Gastroesophageal sphincter (tissue), 4 donors: ENCODE measurements around the gene PRKN. TPM values are rescaled to one million over a fixed set of nuclear protein-coding genes. Genes with fewer than 3 reads are reported as not detected.

ENCODE experiments used
- ATAC-seq: fragments of 150-250 bp; one replicate; pipeline ENCODE4 v1.9.1; 2016; ENCODE audit warnings: mild to moderate bottlenecking, moderate library complexity
- H3K27ac ChIP-seq, 4 donors: fragments of 200-600 bp; sonication (generic) in 3 of 4; 1 replicate in 3 of 4; 2 replicates in 1 of 4; pipeline ENCODE4 v1.5.1; 2016 to 2019
- H3K27me3 ChIP-seq: fragments of 200-600 bp; sonication (generic); one replicate; pipeline ENCODE4 v1.5.1; 2019
- H3K36me3 ChIP-seq, 2 donors: fragments of 200-600 bp; sonication (generic); one replicate each; pipeline ENCODE4 v1.5.1; 2019; ENCODE audit warnings: control low read depth in 1 of 2
- H3K4me1 ChIP-seq, 3 donors: fragments of 200-600 bp; sonication (generic); 1 replicate in 2 of 3; 2 replicates in 1 of 3; pipeline ENCODE4 v1.5.1; 2016 to 2019; ENCODE audit warnings: control low read depth in 2 of 3
- H3K4me3 ChIP-seq, 2 donors: fragments of 200-600 bp; sonication (generic); one replicate each; pipeline ENCODE4 v1.5.1; 2019; ENCODE audit warnings: mild to moderate bottlenecking in 1 of 2, moderate library complexity in 1 of 2
- H3K9me3 ChIP-seq, 3 donors: fragments of 200-600 bp; sonication (generic); one replicate each; pipeline ENCODE4 v1.5.1; 2017 to 2019; ENCODE audit warnings: control low read depth in 2 of 3
- EP300 ChIP-seq: sonication (generic); formaldehyde crosslinking; IDR thresholded peaks from one replicate; pipeline ENCODE4 v1.6.1; 2017; ENCODE audit warnings: antibody characterized with exemption, mild to moderate bottlenecking
- POLR2A ChIP-seq, 2 donors: fragments of 450-650 bp; IDR thresholded peaks; one replicate each; pipeline ENCODE4 v1.6.1; 2017; ENCODE audit warnings: antibody characterized with exemption in 2 of 2, mild to moderate bottlenecking in 2 of 2, moderate library complexity in 1 of 2
- POLR2AphosphoS5 ChIP-seq: sonication (generic); formaldehyde crosslinking; IDR thresholded peaks from one replicate; pipeline ENCODE4 v1.6.1; 2017; ENCODE audit warnings: antibody characterized with exemption
- WGBS, 2 donors: methylation state at CpG; one replicate each; pipeline ENCODE4 v1.1.5; 2018; ENCODE audit warnings: low coverage in 1 of 2; 5-methylcytosine and 5-hydroxymethylcytosine counted together
- total RNA-seq, 4 donors: library from RNA; depleted of rRNA; stranded (reverse); fragments of >200 nt; gene quantifications; one replicate each; pipeline ENCODE4 v1.1.0, GENCODE V29; 2016
- TF ChIP-seq, protein P1 (sequence below), 4 experiments: fragments of 200-600 bp in 2 of 4; fragments of 450-650 bp in 2 of 4; sonication (generic) in 1 of 4; IDR thresholded peaks; one replicate each; pipeline ENCODE4 v1.5.1; 2017 to 2019; ENCODE audit warnings: antibody characterized with exemption in 4 of 4, mild to moderate bottlenecking in 2 of 4, moderate library complexity in 2 of 4

Gene PRKN
- total RNA-seq, 4 donors from 2014 or later: 8.4 to 58.6 (median 25.8) TPM

DNA sequence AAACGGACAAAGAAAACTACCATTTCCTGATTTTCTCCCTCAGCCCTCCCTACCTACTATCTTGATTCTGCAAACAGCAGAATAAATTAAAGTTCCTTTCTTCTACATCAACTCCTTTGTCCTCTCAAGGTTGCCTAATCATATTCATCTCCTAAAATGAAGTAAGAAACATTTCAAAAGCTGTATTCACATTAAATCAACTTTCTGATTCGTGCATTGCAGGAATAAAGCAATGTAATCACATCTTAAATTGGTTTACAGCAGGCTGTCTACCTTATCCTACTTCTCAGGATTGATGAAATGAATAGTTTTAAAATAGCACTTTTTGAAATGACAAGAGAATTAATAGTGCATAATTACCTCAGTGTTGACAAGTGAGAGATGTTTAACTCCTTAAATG, 25.1 kb downstream of the PRKN start:
- ATAC-seq: no peak
- H3K27ac ChIP-seq: no peak overlapping the region
- H3K9me3 ChIP-seq: no peaks in the 10 kb centered on the region
- WGBS, 2 donors: 49 to 56% methylated on average over 2 of the region's 2 CpGs
- peaks cover 0 to 7% (median 3%) of the 10 kb centered on the region in 3 donors for H3K4me1 ChIP-seq
- no peaks in the 10 kb centered on the region for H3K27me3 ChIP-seq
- no peak for TF ChIP-seq POLR2A (IDR thresholded peaks at IDR 0.05)
- TF ChIP-seq, protein P1, sequence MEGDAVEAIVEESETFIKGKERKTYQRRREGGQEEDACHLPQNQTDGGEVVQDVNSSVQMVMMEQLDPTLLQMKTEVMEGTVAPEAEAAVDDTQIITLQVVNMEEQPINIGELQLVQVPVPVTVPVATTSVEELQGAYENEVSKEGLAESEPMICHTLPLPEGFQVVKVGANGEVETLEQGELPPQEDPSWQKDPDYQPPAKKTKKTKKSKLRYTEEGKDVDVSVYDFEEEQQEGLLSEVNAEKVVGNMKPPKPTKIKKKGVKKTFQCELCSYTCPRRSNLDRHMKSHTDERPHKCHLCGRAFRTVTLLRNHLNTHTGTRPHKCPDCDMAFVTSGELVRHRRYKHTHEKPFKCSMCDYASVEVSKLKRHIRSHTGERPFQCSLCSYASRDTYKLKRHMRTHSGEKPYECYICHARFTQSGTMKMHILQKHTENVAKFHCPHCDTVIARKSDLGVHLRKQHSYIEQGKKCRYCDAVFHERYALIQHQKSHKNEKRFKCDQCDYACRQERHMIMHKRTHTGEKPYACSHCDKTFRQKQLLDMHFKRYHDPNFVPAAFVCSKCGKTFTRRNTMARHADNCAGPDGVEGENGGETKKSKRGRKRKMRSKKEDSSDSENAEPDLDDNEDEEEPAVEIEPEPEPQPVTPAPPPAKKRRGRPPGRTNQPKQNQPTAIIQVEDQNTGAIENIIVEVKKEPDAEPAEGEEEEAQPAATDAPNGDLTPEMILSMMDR (IDR thresholded peaks at IDR 0.05): no peak
- no peak for TF ChIP-seq POLR2AphosphoS5
- no peak for TF ChIP-seq EP300
- no peak overlapping the region for H3K4me3 ChIP-seq
- no peaks in the 10 kb centered on the region for H3K36me3 ChIP-seq

DNA sequence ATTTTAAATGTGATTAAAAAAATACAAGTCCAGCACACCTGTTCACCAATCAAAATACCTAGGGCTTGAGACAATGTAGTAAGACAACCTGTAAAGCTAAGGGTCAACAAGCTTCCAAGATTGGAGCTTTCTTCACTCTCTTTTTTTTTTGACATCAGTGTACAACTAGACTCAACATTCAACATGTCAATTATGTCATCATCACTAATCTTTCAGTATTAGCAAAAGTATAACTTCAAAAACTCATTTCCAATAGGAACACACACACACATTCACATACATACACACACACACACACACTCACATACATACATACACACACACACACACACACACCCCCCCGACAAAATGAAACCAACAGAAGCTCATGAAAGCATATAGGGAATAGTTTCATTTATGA, 26.0 kb downstream of the PRKN start:
- TF ChIP-seq POLR2A (IDR thresholded peaks at IDR 0.05) (no peak), POLR2AphosphoS5 (no peak), EP300 (no peak)
- TF ChIP-seq, protein P1 (IDR thresholded peaks at IDR 0.05): no peak
- Histone ChIP-seq H3K36me3 (no peaks in the 10 kb centered on the region), H3K27ac (no peak overlapping the region), H3K4me3 (no peak overlapping the region), H3K4me1 (peaks cover 0 to 7% (median 3%) of the 10 kb centered on the region in 3 donors), H3K9me3 (no peaks in the 10 kb centered on the region), H3K27me3 (no peaks in the 10 kb centered on the region)
- ATAC-seq: no peak
- WGBS, 2 donors: 78 to 83% methylated on average over 1 of the region's 1 CpG

DNA sequence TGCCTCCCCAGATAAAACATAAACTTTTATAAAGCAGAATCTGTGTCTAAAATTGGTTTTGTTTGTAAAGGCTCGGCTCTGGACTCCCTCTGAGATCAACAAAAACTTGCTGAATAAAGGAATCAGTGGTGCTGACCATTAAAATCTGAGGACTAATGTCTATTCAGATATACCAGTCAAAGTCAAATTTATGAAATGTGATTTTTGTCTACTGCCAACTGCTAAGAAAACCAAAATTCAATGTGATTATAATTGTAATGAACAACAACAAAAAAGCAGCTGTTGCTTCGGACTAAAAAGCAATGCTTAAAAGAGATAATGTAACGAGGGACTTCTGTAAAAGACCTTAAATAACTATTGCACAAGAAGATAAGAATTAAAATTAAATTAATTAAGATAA, 26.6 kb downstream of the PRKN start:
- Histone ChIP-seq H3K27me3 (no peaks in the 10 kb centered on the region), H3K4me1 (peaks cover 0 to 6% (median 3%) of the 10 kb centered on the region in 3 donors), H3K9me3 (no peaks in the 10 kb centered on the region), H3K4me3 (no peak overlapping the region), H3K27ac (no peak overlapping the region), H3K36me3 (no peaks in the 10 kb centered on the region)
- TF ChIP-seq POLR2A (IDR thresholded peaks at IDR 0.05) (no peak), POLR2AphosphoS5 (no peak), EP300 (no peak)
- TF ChIP-seq, protein P1 (IDR thresholded peaks at IDR 0.05): no peak
- 86 to 100% methylated on average over 1 to 3 of the region's 3 CpGs for WGBS, 2 donors
- ATAC-seq: no peak

DNA sequence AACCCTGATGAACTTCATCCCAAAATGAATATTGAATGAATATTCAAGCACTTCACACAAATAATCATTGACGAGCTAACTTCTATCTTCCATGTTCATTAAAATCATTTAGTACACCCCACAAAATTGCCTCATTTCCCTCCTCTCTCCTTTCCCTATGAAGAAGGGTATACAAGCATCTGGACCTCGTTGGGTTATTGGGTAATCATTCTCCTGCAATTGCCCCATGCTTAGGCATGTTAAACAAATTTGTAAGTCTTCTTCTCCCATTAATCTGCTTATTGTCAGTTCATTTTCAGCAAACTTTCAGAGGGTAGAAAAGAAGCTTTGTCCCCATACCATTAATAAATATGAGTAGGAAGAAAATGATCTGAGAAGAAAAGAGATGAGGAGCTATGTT, 27.6 kb downstream of the PRKN start:
- Histone ChIP-seq H3K27ac (no peak overlapping the region), H3K36me3 (no peaks in the 10 kb centered on the region), H3K4me1 (no peaks in the 10 kb centered on the region), H3K27me3 (no peaks in the 10 kb centered on the region), H3K9me3 (no peaks in the 10 kb centered on the region), H3K4me3 (no peak overlapping the region)
- 80 to 100% methylated on average over 1 to 2 of the region's 2 CpGs for WGBS, 2 donors
- TF ChIP-seq POLR2AphosphoS5 (no peak), EP300 (no peak), POLR2A (IDR thresholded peaks at IDR 0.05) (no peak)
- TF ChIP-seq, protein P1 (IDR thresholded peaks at IDR 0.05): no peak
- ATAC-seq: no peak

DNA sequence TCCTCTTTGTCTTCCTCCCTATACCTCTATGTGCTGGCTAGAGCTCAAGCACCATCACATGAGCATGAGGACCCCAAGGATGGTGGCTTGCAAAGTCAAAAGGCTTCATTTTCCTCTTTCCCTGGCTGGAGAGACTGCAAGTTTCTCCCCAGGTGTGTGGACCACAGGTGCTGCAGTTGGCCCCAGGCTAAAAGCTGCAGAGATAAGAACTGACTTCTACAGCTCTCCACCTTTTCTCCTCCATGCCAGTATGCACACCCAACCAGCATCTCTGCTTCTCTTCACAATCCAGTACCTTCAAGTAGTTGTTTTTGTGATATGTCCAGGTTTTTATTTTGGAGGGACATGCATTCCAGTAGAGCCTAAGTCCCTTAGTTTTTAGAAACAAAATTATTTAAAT, 29.1 kb downstream of the PRKN start:
- H3K9me3 ChIP-seq: no peaks in the 10 kb centered on the region
- H3K27me3 ChIP-seq: no peaks in the 10 kb centered on the region
- H3K36me3 ChIP-seq: no peaks in the 10 kb centered on the region
- no peaks in the 10 kb centered on the region for H3K4me1 ChIP-seq
- TF ChIP-seq POLR2A (IDR thresholded peaks at IDR 0.05) (no peak), EP300 (no peak), POLR2AphosphoS5 (no peak)
- TF ChIP-seq, protein P1 (IDR thresholded peaks at IDR 0.05): no peak
- no peak overlapping the region for H3K4me3 ChIP-seq
- ATAC-seq: no peak
- no peak overlapping the region for H3K27ac ChIP-seq
